CD14-positive monocyte (primary cell): ENCODE results near the gene TNNI3K. TPM values are rescaled to one million over a fixed set of nuclear protein-coding genes. Genes with fewer than 3 reads are reported as not detected.

Experiments used
- DNase-seq, 3 donors: peaks; one replicate each; pipeline ENCODE4 v3.0.0-alpha.2; 2011 to 2022
- H2AFZ ChIP-seq: 2 replicates; pipeline ENCODE4 v1.6.0; 2012; ENCODE audit warnings: mild to moderate bottlenecking, low read depth, low read length, inconsistent platforms; ENCODE audit not compliant: insufficient read depth, poor library complexity, severe bottlenecking
- H3K27ac ChIP-seq, 2 donors: 1 replicate in 1 of 2; 2 replicates in 1 of 2; pipeline ENCODE4 v1.5.1; 2012 to 2013; ENCODE audit warnings: low read length in 2 of 2, control low read depth in 1 of 2, inconsistent platforms in 1 of 2, low read depth in 1 of 2, mild to moderate bottlenecking in 1 of 2
- H3K27me3 ChIP-seq, 2 donors: one replicate each; pipeline versions ENCODE4 v1.6.0 to v1.6.1; 2011 to 2013; ENCODE audit warnings: low read length in 2 of 2; ENCODE audit not compliant: control insufficient read depth in 2 of 2, insufficient read depth in 2 of 2
- H3K36me3 ChIP-seq, 2 donors: replicated peaks in 1 of 2; 1 replicate in 1 of 2; 2 replicates in 1 of 2; pipeline versions ENCODE4 v1.5.1 to v1.6.1; 2012 to 2013; ENCODE audit warnings: low read length in 2 of 2, control low read depth in 1 of 2, inconsistent platforms in 1 of 2, mild to moderate bottlenecking in 1 of 2; ENCODE audit not compliant: insufficient read depth in 2 of 2, control insufficient read depth in 1 of 2
- H3K4me1 ChIP-seq, 2 donors: 1 replicate in 1 of 2; 2 replicates in 1 of 2; pipeline versions ENCODE4 v1.5.1 to v1.6.1; 2012 to 2013; ENCODE audit warnings: low read length in 2 of 2, control low read depth in 1 of 2, inconsistent platforms in 1 of 2, mild to moderate bottlenecking in 1 of 2, moderate library complexity in 1 of 2; ENCODE audit not compliant: insufficient read depth in 2 of 2, control insufficient read depth in 1 of 2
- H3K4me2 ChIP-seq: replicated peaks from 2 replicates; pipeline ENCODE3; 2012; ENCODE audit warnings: low read length, moderate library complexity, mild to moderate bottlenecking; ENCODE audit not compliant: poor library complexity, severe bottlenecking; ENCODE audit errors: extremely low read depth
- H3K4me3 ChIP-seq, 3 experiments: fragments of 200-600 bp in 1 of 3; sonication (generic) in 1 of 3; replicated peaks in 1 of 3; 1 replicate in 2 of 3; 2 replicates in 1 of 3; pipeline ENCODE4 v1.5.1; 2011 to 2013; ENCODE audit warnings: low read length in 3 of 3, mild to moderate bottlenecking in 3 of 3, control low read depth in 2 of 3, low read depth in 2 of 3, inconsistent platforms in 1 of 3, moderate library complexity in 1 of 3
- H3K79me2 ChIP-seq: 2 replicates; pipeline ENCODE4 v1.6.0; 2012; ENCODE audit warnings: mild to moderate bottlenecking, control low read depth, inconsistent platforms, low read length, moderate library complexity; ENCODE audit not compliant: insufficient read depth
- H3K9ac ChIP-seq: 2 replicates; pipeline ENCODE4 v1.6.0; 2017; ENCODE audit warnings: low read length, mild to moderate bottlenecking; ENCODE audit not compliant: insufficient read depth, poor library complexity, severe bottlenecking
- H3K9me3 ChIP-seq, 2 donors: replicated peaks in 1 of 2; 1 replicate in 1 of 2; 2 replicates in 1 of 2; pipeline versions ENCODE4 v1.5.1 to v1.6.1; 2012 to 2013; ENCODE audit warnings: low read length in 2 of 2, control low read depth in 1 of 2; ENCODE audit not compliant: control insufficient read depth in 1 of 2, insufficient read depth in 1 of 2
- H4K20me1 ChIP-seq: 2 replicates; pipeline ENCODE4 v1.6.0; 2012; ENCODE audit warnings: mild to moderate bottlenecking, low read length, control low read depth, moderate library complexity; ENCODE audit not compliant: insufficient read depth
- H3K27ac Mint-ChIP-seq, 7 donors: one replicate each; pipeline ENCODE4 v1.8.0; 2020; ENCODE audit warnings: mild to moderate bottlenecking in 7 of 7, mixed read lengths in 7 of 7, moderate library complexity in 6 of 7, inconsistent platforms in 2 of 7
- H3K27me3 Mint-ChIP-seq, 3 donors: one replicate each; pipeline ENCODE4 v1.8.0; 2021 to 2022; ENCODE audit warnings: low read depth in 3 of 3, mild to moderate bottlenecking in 3 of 3, mixed read lengths in 3 of 3, moderate library complexity in 3 of 3, inconsistent platforms in 1 of 3
- H3K36me3 Mint-ChIP-seq, 2 donors: one replicate each; pipeline ENCODE4 v1.8.0; 2020; ENCODE audit warnings: mixed read lengths in 2 of 2, inconsistent platforms in 1 of 2, mild to moderate bottlenecking in 1 of 2
- H3K4me1 Mint-ChIP-seq: one replicate; pipeline ENCODE4 v1.8.0; 2020; ENCODE audit warnings: mild to moderate bottlenecking, mixed read lengths
- H3K4me3 Mint-ChIP-seq, 2 donors: one replicate each; pipeline ENCODE4 v1.8.0; 2020; ENCODE audit warnings: mild to moderate bottlenecking in 2 of 2, mixed read lengths in 2 of 2, moderate library complexity in 1 of 2
- H3K9me3 Mint-ChIP-seq, 7 donors: one replicate each; pipeline ENCODE4 v1.8.0; 2020 to 2022; ENCODE audit warnings: mixed read lengths in 7 of 7, mild to moderate bottlenecking in 6 of 7, moderate library complexity in 6 of 7, inconsistent platforms in 2 of 7
- CTCF ChIP-seq: fragments of 200-600 bp; IDR thresholded peaks from one replicate; pipeline ENCODE4 v1.8.0; 2022; ENCODE audit warnings: antibody characterized with exemption, mild to moderate bottlenecking
- WGBS: methylation state at CpG from one replicate; pipeline ENCODE4 v1.1.5; 2013; ENCODE audit warnings: missing lambda C conversion rate; ENCODE audit not compliant: insufficient coverage; 5-methylcytosine and 5-hydroxymethylcytosine counted together
- intact Hi-C, 2 donors: fragments of 100-400 bp; cut with micrococcal nuclease; formaldehyde crosslinking; loops; one replicate each; pipeline versions ENCODE4 v1.15.0 to v1.15.1; 2023
- polyA plus RNA-seq, 3 donors: library from polyadenylated mRNA; depleted of rRNA in 1 of 3; unstranded in 2 of 3; stranded (reverse) in 1 of 3; fragments of 300-500 nt in 2 of 3; fragments of >200 nt in 1 of 3; fragmentation: Illumina TruSeq in 2 of 3; gene quantifications; 1 replicate in 2 of 3; 2 replicates in 1 of 3; pipeline ENCODE4 v1.2.3, GENCODE V29; 2012 to 2021

The TNNI3K gene
- polyA plus RNA-seq, 3 donors = 0.51 TPM; not detected in 2

DNA sequence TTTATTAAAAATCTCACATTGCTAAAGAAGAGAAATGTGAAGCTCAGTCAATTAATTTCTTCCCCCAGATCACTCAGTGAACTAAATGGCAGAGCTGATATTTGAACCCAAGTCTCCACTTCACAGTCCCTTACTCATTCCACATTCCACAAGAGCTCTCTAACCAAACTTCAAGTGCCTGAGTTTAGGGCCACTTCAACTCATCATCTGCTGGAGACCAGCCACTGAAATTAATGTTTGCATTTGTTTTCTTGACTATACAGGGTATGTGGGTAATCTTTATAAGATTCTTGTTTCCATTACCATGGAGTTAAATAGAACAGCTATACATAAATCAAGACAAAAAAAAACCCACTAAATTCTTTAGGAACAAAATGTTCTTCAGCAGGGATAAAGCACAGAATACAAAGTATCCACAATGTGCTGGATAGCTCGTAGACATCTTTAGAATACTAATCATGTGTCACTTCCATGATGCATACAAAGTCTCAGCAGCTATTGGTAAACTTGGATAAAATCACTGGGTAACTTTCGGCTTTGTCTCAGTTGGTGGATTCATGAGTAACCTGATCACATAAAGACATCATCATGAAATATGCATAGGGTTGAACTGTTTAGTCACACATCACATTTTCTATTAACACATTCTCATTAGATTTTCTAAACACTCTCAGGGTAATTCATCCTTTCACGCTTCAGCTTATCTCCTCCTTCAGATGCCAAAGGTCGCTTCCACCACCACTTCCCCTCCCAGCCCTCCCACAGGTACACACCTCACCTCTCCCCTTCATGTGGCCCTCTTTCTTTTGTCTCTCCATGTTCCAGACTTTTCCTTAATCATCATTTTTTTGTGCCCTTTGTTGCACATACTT is 187.5 kb downstream of the TNNI3K start:
- Histone ChIP-seq H3K79me2 (no peaks in the 10 kb centered on the region), H3K9me3 (no peaks in the 10 kb centered on the region), H3K4me1 (no peaks in the 10 kb centered on the region), H2AFZ (no peak overlapping the region), H4K20me1 (no peaks in the 10 kb centered on the region), H3K4me3 (no peak overlapping the region), H3K27ac (no peak overlapping the region), H3K4me2 (no peak overlapping the region), H3K9ac (no peak overlapping the region), H3K27me3 (no peaks in the 10 kb centered on the region), H3K36me3 (no peaks in the 10 kb centered on the region)
- Mint-ChIP-seq H3K36me3 (no peaks in the 10 kb centered on the region), H3K27me3 (no peaks in the 10 kb centered on the region), H3K27ac (no peak overlapping the region), H3K9me3 (peaks cover 0 to 2% (median 0%) of the 10 kb centered on the region in 7 donors), H3K4me1 (no peaks in the 10 kb centered on the region), H3K4me3 (no peak overlapping the region)
- intact Hi-C loops = no loop called here
- no peak for TF ChIP-seq CTCF
- no peak for DNase-seq
- 100% methylated on average over 2 of the region's 4 CpGs for WGBS

DNA sequence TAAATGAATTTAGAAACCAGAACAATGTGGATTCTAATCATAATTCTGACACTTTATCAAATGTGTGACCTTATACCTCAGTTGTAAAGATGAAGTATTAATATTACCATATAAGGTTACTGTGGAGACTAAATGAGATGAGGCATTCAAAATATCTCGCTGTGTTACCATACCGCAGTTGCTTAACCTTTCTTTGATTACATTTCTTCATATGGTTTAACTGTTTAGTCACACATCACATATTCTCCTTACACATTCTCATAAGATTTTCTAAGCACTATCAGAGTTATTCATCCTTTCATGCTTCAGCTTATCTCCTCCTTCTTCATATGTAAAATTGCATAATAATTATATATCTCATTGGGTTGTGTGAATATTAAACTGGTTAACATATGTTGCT is 188.3 kb downstream of the TNNI3K start:
- no peak overlapping the region for H3K27ac Mint-ChIP-seq
- WGBS = no CpG with 5 or more reads among the region's 2 CpGs
- H3K4me3 ChIP-seq = no peak overlapping the region
- no peaks in the 10 kb centered on the region for H3K79me2 ChIP-seq
- H3K4me2 ChIP-seq = no peak overlapping the region
- H3K4me3 Mint-ChIP-seq = no peak overlapping the region
- H3K36me3 Mint-ChIP-seq = no peaks in the 10 kb centered on the region
- TF ChIP-seq CTCF = no peak
- peaks cover 0 to 2% (median 0%) of the 10 kb centered on the region in 7 donors for H3K9me3 Mint-ChIP-seq
- H4K20me1 ChIP-seq = no peaks in the 10 kb centered on the region
- no peaks in the 10 kb centered on the region for H3K9me3 ChIP-seq
- intact Hi-C loops = no loop called here
- H3K27ac ChIP-seq = no peak overlapping the region
- no peak for DNase-seq
- H3K27me3 Mint-ChIP-seq = no peaks in the 10 kb centered on the region
- no peaks in the 10 kb centered on the region for H3K36me3 ChIP-seq
- no peak overlapping the region for H3K9ac ChIP-seq
- H3K4me1 ChIP-seq = no peaks in the 10 kb centered on the region
- H2AFZ ChIP-seq = no peak overlapping the region
- H3K27me3 ChIP-seq = no peaks in the 10 kb centered on the region
- H3K4me1 Mint-ChIP-seq = no peaks in the 10 kb centered on the region
